Fibroblast of skin of left biceps (primary cell): ENCODE data around the gene NLRX1.
A peak's percentile ranks its signal among the peaks of the same experiment; 100 is the strongest.
"Not testable (repeated sequence)": the region's sequence is repeated elsewhere in the genome, so short reads cannot be mapped to it uniquely, and the experiment has no call there.

Source experiments
- DNase-seq, 2 experiments: peaks; one replicate each; pipeline ENCODE4 v3.0.0-alpha.2; 2013; ENCODE audit warnings: low read depth in 2 of 2

NLRX1 gene

GRCh38 chr11:119206511-119207414 lies 38.2 kb downstream of the NLRX1 start:
- DNase-seq, result no peak

- DNase-seq, result no peak
Observed at GRCh38 chr11:119207415-119207960, 39.0 kb downstream of the NLRX1 start.

GRCh38 chr11:119209186-119209585 lies 40.7 kb downstream of the NLRX1 start:
- no peak for DNase-seq

GRCh38 chr11:119210050-119210449 lies 41.5 kb downstream of the NLRX1 start:
- DNase-seq, result no peak

- peak; percentile 80 to 82 for DNase-seq
Observed at GRCh38 chr11:119218141-119218878, 49.8 kb downstream of the NLRX1 start.

- peak in 1 of 2 experiments; percentile 19 for DNase-seq
Observed at GRCh38 chr11:119222308-119222707, 53.8 kb downstream of the NLRX1 start.

GRCh38 chr11:119222891-119223290 lies 54.4 kb downstream of the NLRX1 start:
- no peak for DNase-seq

GRCh38 chr11:119223856-119224255 lies 55.3 kb downstream of the NLRX1 start:
- no peak for DNase-seq

GRCh38 chr11:119228535-119229287 lies 60.2 kb downstream of the NLRX1 start:
- DNase-seq, result not testable (repeated sequence)

GRCh38 chr11:119229288-119229672 lies 60.8 kb downstream of the NLRX1 start:
- DNase-seq, result no peak

- DNase-seq, result no peak
Observed at GRCh38 chr11:119229741-119230140, 61.2 kb downstream of the NLRX1 start.
